Upper lobe of left lung (tissue), 4 donors: ENCODE measurements around the gene DNAJC1.

ENCODE experiments used
- CTCF ChIP-seq, 6 experiments: fragments of 450-650 bp in 4 of 6; fragments of 200-600 bp in 2 of 6; sonication (generic) in 2 of 6; IDR thresholded peaks; one replicate each; pipeline ENCODE4 v1.5.1; 2016 to 2019; ENCODE audit warnings: antibody characterized with exemption in 6 of 6
- EP300 ChIP-seq, 4 donors: sonication (generic); formaldehyde crosslinking; IDR thresholded peaks; one replicate each; pipeline ENCODE4 v1.5.1; 2017; ENCODE audit warnings: antibody characterized with exemption in 4 of 4, control low read depth in 2 of 4

DNA sequence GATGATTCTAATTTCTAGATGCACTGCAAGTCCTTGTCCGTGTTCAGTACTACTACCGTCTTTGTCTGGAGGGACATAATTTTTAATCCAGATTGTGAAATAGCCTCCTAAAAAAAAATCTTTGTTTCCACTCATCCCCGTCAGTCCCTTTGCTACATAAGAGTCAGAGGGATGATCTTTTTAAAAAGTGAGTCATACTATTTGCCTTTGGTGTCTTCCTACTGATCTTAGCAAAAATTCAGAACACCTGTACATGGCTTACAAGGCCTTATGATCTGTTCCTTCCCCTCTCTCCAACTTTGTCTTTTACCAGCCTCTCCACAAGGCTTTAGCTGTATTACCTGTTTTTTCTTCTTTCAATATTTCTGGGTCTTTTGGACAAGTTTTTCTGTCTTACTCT lies 296.0 kb downstream of the DNAJC1 start:
- no peak for TF ChIP-seq CTCF (IDR thresholded peaks at IDR 0.05)
- no peak for TF ChIP-seq EP300 (IDR thresholded peaks at IDR 0.05)
